ENCODE results near the gene KIR2DL3.

DNA sequence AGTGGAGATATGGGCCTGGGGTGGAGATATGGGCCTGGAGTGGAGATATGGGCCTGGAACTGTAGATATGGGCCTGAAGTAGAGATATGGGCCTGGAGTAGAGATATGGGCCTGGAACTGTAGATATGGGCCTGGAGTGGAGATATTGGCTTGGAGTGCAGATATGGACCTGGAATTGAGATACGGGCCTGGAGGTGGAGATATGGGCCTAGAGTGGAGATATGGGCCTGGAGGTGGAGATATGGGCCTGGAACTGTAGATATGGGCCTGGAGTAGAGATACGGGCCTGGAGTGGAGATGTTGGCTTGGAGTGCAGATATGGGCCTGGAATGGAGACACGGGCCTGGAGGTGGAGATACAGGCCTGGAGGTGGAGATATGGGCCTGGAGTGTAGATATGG is 13.7 kb upstream of the KIR2DL3 start:
- TF ChIP-seq POLR2AphosphoS5 (IDR thresholded peaks at IDR 0.05; ENCODE audit: low read depth), result no peak
- TF ChIP-seq, protein P1, sequence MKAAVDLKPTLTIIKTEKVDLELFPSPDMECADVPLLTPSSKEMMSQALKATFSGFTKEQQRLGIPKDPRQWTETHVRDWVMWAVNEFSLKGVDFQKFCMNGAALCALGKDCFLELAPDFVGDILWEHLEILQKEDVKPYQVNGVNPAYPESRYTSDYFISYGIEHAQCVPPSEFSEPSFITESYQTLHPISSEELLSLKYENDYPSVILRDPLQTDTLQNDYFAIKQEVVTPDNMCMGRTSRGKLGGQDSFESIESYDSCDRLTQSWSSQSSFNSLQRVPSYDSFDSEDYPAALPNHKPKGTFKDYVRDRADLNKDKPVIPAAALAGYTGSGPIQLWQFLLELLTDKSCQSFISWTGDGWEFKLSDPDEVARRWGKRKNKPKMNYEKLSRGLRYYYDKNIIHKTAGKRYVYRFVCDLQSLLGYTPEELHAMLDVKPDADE (IDR thresholded peaks at IDR 0.05), result no peak
- no peak for TF ChIP-seq CREB1 (CRISPR knock-in tag; IDR thresholded peaks at IDR 0.05; ENCODE audit: low read depth)
- TF ChIP-seq, protein P2, sequence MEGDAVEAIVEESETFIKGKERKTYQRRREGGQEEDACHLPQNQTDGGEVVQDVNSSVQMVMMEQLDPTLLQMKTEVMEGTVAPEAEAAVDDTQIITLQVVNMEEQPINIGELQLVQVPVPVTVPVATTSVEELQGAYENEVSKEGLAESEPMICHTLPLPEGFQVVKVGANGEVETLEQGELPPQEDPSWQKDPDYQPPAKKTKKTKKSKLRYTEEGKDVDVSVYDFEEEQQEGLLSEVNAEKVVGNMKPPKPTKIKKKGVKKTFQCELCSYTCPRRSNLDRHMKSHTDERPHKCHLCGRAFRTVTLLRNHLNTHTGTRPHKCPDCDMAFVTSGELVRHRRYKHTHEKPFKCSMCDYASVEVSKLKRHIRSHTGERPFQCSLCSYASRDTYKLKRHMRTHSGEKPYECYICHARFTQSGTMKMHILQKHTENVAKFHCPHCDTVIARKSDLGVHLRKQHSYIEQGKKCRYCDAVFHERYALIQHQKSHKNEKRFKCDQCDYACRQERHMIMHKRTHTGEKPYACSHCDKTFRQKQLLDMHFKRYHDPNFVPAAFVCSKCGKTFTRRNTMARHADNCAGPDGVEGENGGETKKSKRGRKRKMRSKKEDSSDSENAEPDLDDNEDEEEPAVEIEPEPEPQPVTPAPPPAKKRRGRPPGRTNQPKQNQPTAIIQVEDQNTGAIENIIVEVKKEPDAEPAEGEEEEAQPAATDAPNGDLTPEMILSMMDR (conservative IDR thresholded peaks at IDR 0.05; ENCODE audit: low read depth in 2 of 2), result no peak
- TF ChIP-seq JUNB (IDR thresholded peaks at IDR 0.05; ENCODE audit: unreplicated experiment), result no peak
- no peak for TF ChIP-seq EZH2 (IDR thresholded peaks at IDR 0.05; ENCODE audit: low read depth, unreplicated experiment)
- TF ChIP-seq, protein P3, sequence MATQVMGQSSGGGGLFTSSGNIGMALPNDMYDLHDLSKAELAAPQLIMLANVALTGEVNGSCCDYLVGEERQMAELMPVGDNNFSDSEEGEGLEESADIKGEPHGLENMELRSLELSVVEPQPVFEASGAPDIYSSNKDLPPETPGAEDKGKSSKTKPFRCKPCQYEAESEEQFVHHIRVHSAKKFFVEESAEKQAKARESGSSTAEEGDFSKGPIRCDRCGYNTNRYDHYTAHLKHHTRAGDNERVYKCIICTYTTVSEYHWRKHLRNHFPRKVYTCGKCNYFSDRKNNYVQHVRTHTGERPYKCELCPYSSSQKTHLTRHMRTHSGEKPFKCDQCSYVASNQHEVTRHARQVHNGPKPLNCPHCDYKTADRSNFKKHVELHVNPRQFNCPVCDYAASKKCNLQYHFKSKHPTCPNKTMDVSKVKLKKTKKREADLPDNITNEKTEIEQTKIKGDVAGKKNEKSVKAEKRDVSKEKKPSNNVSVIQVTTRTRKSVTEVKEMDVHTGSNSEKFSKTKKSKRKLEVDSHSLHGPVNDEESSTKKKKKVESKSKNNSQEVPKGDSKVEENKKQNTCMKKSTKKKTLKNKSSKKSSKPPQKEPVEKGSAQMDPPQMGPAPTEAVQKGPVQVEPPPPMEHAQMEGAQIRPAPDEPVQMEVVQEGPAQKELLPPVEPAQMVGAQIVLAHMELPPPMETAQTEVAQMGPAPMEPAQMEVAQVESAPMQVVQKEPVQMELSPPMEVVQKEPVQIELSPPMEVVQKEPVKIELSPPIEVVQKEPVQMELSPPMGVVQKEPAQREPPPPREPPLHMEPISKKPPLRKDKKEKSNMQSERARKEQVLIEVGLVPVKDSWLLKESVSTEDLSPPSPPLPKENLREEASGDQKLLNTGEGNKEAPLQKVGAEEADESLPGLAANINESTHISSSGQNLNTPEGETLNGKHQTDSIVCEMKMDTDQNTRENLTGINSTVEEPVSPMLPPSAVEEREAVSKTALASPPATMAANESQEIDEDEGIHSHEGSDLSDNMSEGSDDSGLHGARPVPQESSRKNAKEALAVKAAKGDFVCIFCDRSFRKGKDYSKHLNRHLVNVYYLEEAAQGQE (IDR thresholded peaks at IDR 0.05; ENCODE audit: unreplicated experiment), result no peak
- TF ChIP-seq EZH2phosphoT487 (IDR thresholded peaks at IDR 0.05; ENCODE audit: unreplicated experiment), result no peak

Data from GM23338 (cell line).